Stomach (tissue), 9 donors: ENCODE measurements around the gene NTF3. TPM values are rescaled to one million over a fixed set of nuclear protein-coding genes. Genes with fewer than 3 reads are reported as not detected.

Experiments
- DNase-seq, 2 donors: peaks; one replicate each; pipeline versions ENCODE4 v3.0.0 to v3.0.0-alpha.2; 2013 to 2019
- H3K27ac ChIP-seq, 5 donors: fragments of 200-600 bp in 4 of 5; sonication (generic) in 4 of 5; one replicate each; pipeline ENCODE4 v1.5.1; 2013 to 2019; ENCODE audit warnings: mild to moderate bottlenecking in 1 of 5, moderate library complexity in 1 of 5
- H3K27me3 ChIP-seq, 3 donors: fragments of 200-600 bp; sonication (generic); one replicate each; pipeline ENCODE4 v1.5.1; 2017 to 2019; ENCODE audit warnings: mixed run types in 1 of 3
- H3K36me3 ChIP-seq, 4 donors: fragments of 200-600 bp; sonication (generic); 1 replicate in 3 of 4; 2 replicates in 1 of 4; pipeline ENCODE4 v1.5.1; 2016 to 2019
- H3K4me1 ChIP-seq, 4 donors: fragments of 200-600 bp; sonication (generic); one replicate each; pipeline ENCODE4 v1.5.1; 2016 to 2019
- H3K4me3 ChIP-seq, 4 donors: fragments of 200-600 bp; sonication (generic) in 3 of 4; one replicate each; pipeline ENCODE4 v1.5.1; 2016 to 2019; ENCODE audit warnings: mild to moderate bottlenecking in 1 of 4
- H3K9me3 ChIP-seq, 4 donors: fragments of 200-600 bp; sonication (generic); one replicate each; pipeline ENCODE4 v1.5.1; 2016 to 2019
- CTCF ChIP-seq, 7 experiments: fragments of 450-650 bp in 4 of 7; fragments of 200-600 bp in 3 of 7; sonication (generic) in 3 of 7; IDR thresholded peaks; one replicate each; pipeline ENCODE4 v1.5.1; 2016 to 2019; ENCODE audit warnings: antibody characterized with exemption in 7 of 7, control low read depth in 2 of 7, mild to moderate bottlenecking in 1 of 7
- EP300 ChIP-seq: sonication (generic); formaldehyde crosslinking; IDR thresholded peaks from one replicate; pipeline ENCODE4 v1.6.1; 2017; ENCODE audit warnings: antibody characterized with exemption
- POLR2A ChIP-seq, 4 donors: fragments of 450-650 bp; IDR thresholded peaks; one replicate each; pipeline ENCODE4 v1.6.1; 2016; ENCODE audit warnings: antibody characterized with exemption in 4 of 4, control low read depth in 2 of 4, mild to moderate bottlenecking in 1 of 4, moderate library complexity in 1 of 4
- POLR2AphosphoS5 ChIP-seq, 3 donors: sonication (generic); formaldehyde crosslinking; IDR thresholded peaks; one replicate each; pipeline ENCODE4 v1.6.1; 2016; ENCODE audit warnings: antibody characterized with exemption in 3 of 3
- WGBS, 5 donors: extraction: QIAGEN DNeasy Blood & Tissue Kit in 3 of 5; methylation state at CpG; one replicate each; pipeline versions ENCODE4 v1.1.5 to v1.1.7; 2013 to 2018; 5-methylcytosine and 5-hydroxymethylcytosine counted together
- intact Hi-C: fragments of 100-400 bp; cut with DNase I; formaldehyde crosslinking; loops from one replicate; pipeline ENCODE4 v1.15.1; 2023; ENCODE audit warnings: low total_unique reads
- polyA plus RNA-seq, 3 donors: library from polyadenylated mRNA; stranded (reverse); fragments of 200-250 nt; gene quantifications; one replicate each; pipeline ENCODE4 v1.2.3, GENCODE V29; 2013
- total RNA-seq, 5 donors: library from RNA; depleted of rRNA; stranded (reverse); fragments of >200 nt; gene quantifications; one replicate each; pipeline versions ENCODE4 v1.1.0 to v1.2.3, GENCODE V29; 2014 to 2016
- donor health status: healthy with polysubstance abuse.
- donor health status: Bipolar disorder and iron deficiency.
- donor health status: healthy.

NTF3 gene
- total and polyA plus RNA-seq, 8 donors = 0.87 to 7.3 (median 4.0) TPM; not detected in 3

DNA sequence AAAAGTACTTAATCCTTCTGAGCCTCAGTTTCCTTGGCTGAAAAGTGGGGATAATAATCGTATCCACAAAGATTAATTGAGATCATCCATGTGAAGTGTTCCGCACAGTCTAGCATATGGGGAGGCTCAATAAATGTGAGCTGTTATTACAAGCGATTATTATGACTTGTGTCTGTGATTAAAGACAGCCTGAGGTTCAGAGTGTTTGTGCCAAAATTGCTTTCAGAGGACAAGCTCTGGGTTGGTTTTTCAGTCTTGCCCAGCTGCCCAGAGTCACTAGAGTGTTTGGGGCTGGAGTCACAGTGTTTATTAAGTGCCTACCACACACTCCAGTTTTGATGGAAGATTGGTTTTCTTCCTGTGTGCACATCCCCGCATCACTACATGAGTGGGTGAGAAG lies 53.5 kb downstream of the NTF3 start:
- 56 to 86% (median 69%) methylated on average over 4 of the region's 4 CpGs for WGBS, 5 donors
- TF ChIP-seq POLR2A (IDR thresholded peaks at IDR 0.05) (no peak), CTCF (IDR thresholded peaks at IDR 0.05) (no peak), POLR2AphosphoS5 (IDR thresholded peaks at IDR 0.05) (no peak), EP300 (no peak)

DNA sequence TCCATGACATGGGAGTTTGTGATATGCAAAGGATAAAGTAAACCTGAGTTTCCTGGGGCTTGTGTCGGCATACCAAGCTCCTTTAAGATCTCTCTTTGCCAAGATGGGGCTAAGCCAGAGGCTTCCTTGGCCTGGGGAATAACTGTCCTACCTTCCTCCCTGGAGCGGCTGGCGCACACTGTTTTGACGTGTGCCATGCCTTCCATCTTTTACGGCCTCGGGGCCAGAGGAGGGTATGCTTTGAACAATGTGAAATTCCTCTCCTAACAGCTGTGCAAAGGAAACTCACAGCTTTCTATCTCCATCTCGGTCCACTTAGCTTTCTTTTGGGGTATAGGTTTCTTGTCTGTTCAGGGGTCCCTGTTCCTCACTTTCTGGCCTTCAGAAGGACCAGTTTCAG lies 55.2 kb downstream of the NTF3 start:
- Histone ChIP-seq H3K4me1 (peaks cover 0 to 12% (median 8%) of the 10 kb centered on the region in 4 donors), H3K27ac (peak overlapping the region in 2 of 5 donors; percentile 34 to 54), H3K9me3 (no peaks in the 10 kb centered on the region), H3K36me3 (no peaks in the 10 kb centered on the region), H3K27me3 (no peaks in the 10 kb centered on the region), H3K4me3 (no peak overlapping the region)
- TF ChIP-seq EP300 = no peak
- TF ChIP-seq POLR2AphosphoS5 (IDR thresholded peaks at IDR 0.05) = no peak
- TF ChIP-seq POLR2A (IDR thresholded peaks at IDR 0.05) = no peak
- no peak for TF ChIP-seq CTCF (IDR thresholded peaks at IDR 0.05)
- no peak for DNase-seq
- intact Hi-C loops = no loop called here
- 70 to 87% (median 80%) methylated on average over 7 of the region's 7 CpGs for WGBS, 5 donors

More for the DNA sequence above, 53.5 kb downstream of the NTF3 start:
- intact Hi-C loops = no loop called here
- Histone ChIP-seq H3K27ac (peak overlapping the region in 1 of 5 donors; percentile 12), H3K27me3 (peaks cover 0 to 5% (median 0%) of the 10 kb centered on the region in 3 donors), H3K9me3 (no peaks in the 10 kb centered on the region), H3K4me3 (no peak overlapping the region), H3K4me1 (peaks cover 0 to 12% (median 8%) of the 10 kb centered on the region in 4 donors), H3K36me3 (no peaks in the 10 kb centered on the region)
- DNase-seq = peak in 1 of 2 donors; percentile 59

- H3K4me1 ChIP-seq = peaks cover 0 to 15% (median 8%) of the 10 kb centered on the region in 4 donors
- H3K9me3 ChIP-seq = no peaks in the 10 kb centered on the region
- intact Hi-C loops = no loop called here
- no peak for DNase-seq
- H3K4me3 ChIP-seq = no peak overlapping the region
- no peak for TF ChIP-seq CTCF (IDR thresholded peaks at IDR 0.05)
- no peak for TF ChIP-seq POLR2A (IDR thresholded peaks at IDR 0.05)
- no peak for TF ChIP-seq POLR2AphosphoS5 (IDR thresholded peaks at IDR 0.05)
- TF ChIP-seq EP300 = no peak
- WGBS, 5 donors = 79 to 84% (median 82%) methylated on average over 6 of the region's 6 CpGs
- no peaks in the 10 kb centered on the region for H3K27me3 ChIP-seq
- peak overlapping the region in 3 of 5 donors; percentile 54 to 59 (median 56) for H3K27ac ChIP-seq
- H3K36me3 ChIP-seq = no peaks in the 10 kb centered on the region
These were observed 56.2 kb downstream of the NTF3 start for GRCh38 chr12:5487948-5488625.

- 46 to 77% (median 58%) methylated on average over 2 of the region's 2 CpGs for WGBS, 5 donors
- H3K36me3 ChIP-seq = no peaks in the 10 kb centered on the region
- TF ChIP-seq CTCF (IDR thresholded peaks at IDR 0.05) = no peak
- no peak for TF ChIP-seq POLR2A (IDR thresholded peaks at IDR 0.05)
- no peak for TF ChIP-seq EP300
- TF ChIP-seq POLR2AphosphoS5 (IDR thresholded peaks at IDR 0.05) = no peak
- peak overlapping the region in 4 of 5 donors; percentile 33 to 59 (median 55) for H3K27ac ChIP-seq
- intact Hi-C loops = no loop called here
- no peaks in the 10 kb centered on the region for H3K27me3 ChIP-seq
- H3K4me1 ChIP-seq = peaks cover 0 to 16% (median 8%) of the 10 kb centered on the region in 4 donors
- no peak for DNase-seq
- H3K4me3 ChIP-seq = no peak overlapping the region
- H3K9me3 ChIP-seq = no peaks in the 10 kb centered on the region
These were observed 56.7 kb downstream of the NTF3 start for GRCh38 chr12:5488626-5488955.
